Heart right ventricle (tissue), 16 donors: ENCODE data around the gene ZMIZ1. TPM values are rescaled to one million over a fixed set of nuclear protein-coding genes. Genes with fewer than 3 reads are reported as not detected.

ENCODE experiments used
- ATAC-seq, 8 donors: fragments of 200-7000 bp; cut with Tn5 transposase; one replicate each; pipeline ENCODE4 v1.9.1; 2020; ENCODE audit warnings: mild to moderate bottlenecking in 8 of 8, moderate library complexity in 8 of 8, moderate number of reproducible peaks in 1 of 8
- DNase-seq, 2 donors: peaks; one replicate each; pipeline ENCODE4 v3.0.0-alpha.2; 2020
- H3K27ac ChIP-seq, 10 donors: fragments of 200-600 bp; sonication (generic) in 2 of 10; one replicate each; pipeline versions ENCODE4 v1.5.0 to v1.8.0; 2020 to 2022; ENCODE audit warnings: mild to moderate bottlenecking in 3 of 10
- H3K27me3 ChIP-seq, 7 donors: fragments of 200-600 bp; one replicate each; pipeline ENCODE4 v1.8.0; 2021 to 2022; ENCODE audit warnings: mild to moderate bottlenecking in 2 of 7
- H3K36me3 ChIP-seq, 9 donors: fragments of 200-600 bp; sonication (generic) in 1 of 9; one replicate each; pipeline versions ENCODE4 v1.5.0 to v1.8.0; 2020 to 2022; ENCODE audit warnings: mild to moderate bottlenecking in 2 of 9
- H3K4me1 ChIP-seq, 9 donors: fragments of 200-600 bp; sonication (generic) in 1 of 9; one replicate each; pipeline versions ENCODE4 v1.5.0 to v1.8.0; 2020 to 2022; ENCODE audit warnings: mild to moderate bottlenecking in 4 of 9
- H3K4me3 ChIP-seq, 10 donors: fragments of 200-600 bp; sonication (generic) in 2 of 10; one replicate each; pipeline versions ENCODE4 v1.5.0 to v1.8.0; 2020 to 2022; ENCODE audit warnings: mild to moderate bottlenecking in 7 of 10, moderate library complexity in 2 of 10
- H3K9me3 ChIP-seq, 11 donors: fragments of 200-600 bp in 10 of 11; sonication (generic) in 2 of 11; one replicate each; pipeline versions ENCODE4 v1.5.0 to v1.8.0; 2013 to 2022; ENCODE audit warnings: mild to moderate bottlenecking in 2 of 11, control low read depth in 1 of 11, moderate library complexity in 1 of 11
- CTCF ChIP-seq, 9 donors: fragments of 200-600 bp; sonication (generic) in 2 of 9; IDR thresholded peaks; one replicate each; pipeline versions ENCODE4 v1.5.0 to v1.8.0; 2021 to 2022; ENCODE audit warnings: antibody characterized with exemption in 9 of 9, mild to moderate bottlenecking in 5 of 9, moderate library complexity in 1 of 9
- WGBS, 2 donors: extraction: QIAGEN DNeasy Blood & Tissue Kit; methylation state at CpG; one replicate each; pipeline ENCODE4 v1.1.7; 2013; ENCODE audit warnings: inconsistent platforms in 1 of 2; 5-methylcytosine and 5-hydroxymethylcytosine counted together
- intact Hi-C, 10 donors: fragments of 100-400 bp; cut with DNase I; formaldehyde crosslinking; loops; one replicate each; pipeline versions ENCODE4 v1.11.1 to v1.14.2; 2022
- polyA plus RNA-seq, 2 donors: library from polyadenylated mRNA; stranded (reverse); fragments of 200-250 nt; gene quantifications; one replicate each; pipeline ENCODE4 v1.2.3, GENCODE V29; 2013
- total RNA-seq, 10 donors: library from RNA; stranded (reverse); fragmentation: NEBNext Ultra II Directional in 3 of 10; extraction: Animal tissue kit (Norgen Biotek cat#: 25700) in 3 of 10; gene quantifications; one replicate each; pipeline versions ENCODE4 v1.2.1 to v1.2.4, GENCODE V29; 2021 to 2023
- donor health status: Arrhythmogenic right ventricular cardiomyopathy.
- donor health status: ischemic (EF 13 %, LVEDD 7.1; RV severe dilation, severe dysfunction).
- donor health status: healthy with polysubstance abuse.
- donor health status: DM: no; HTN: yes; CAD: no.
- donor health status: DM: no; HTN: no; CAD: no.
- donor health status: ischemic (EF 25% LVEDD 6.9; RV normal size, moderate dysfunction).
- donor health status: ischemic (EF 25% LVEDD 5.7; RV mildly dilated, moderate dysfunction).
- donor health status: healthy.
- donor health status: DM: yes; HTN: yes; CAD: no.
- donor health status: Ischemic cardiomyopathy.
- donor health status: ischemic (EF 35%, LVEDD 5.7; RV mildly dilated, moderate dysfunction).
- donor health status: nonischemic (EF 11% LVEDD 7.7; RV severe dilation, severe dysfunction).
- donor health status: DM: yes; HTN: yes; CAD: no.
- donor health status: PGD.
- donor health status: ischemic (EF 29% LVEDD 5.4; RV normal size, mild dysfunction).
- donor health status: nonischemic (EF 23%, LVEDD 6.1; RV moderate dilation, normal function).

Gene ZMIZ1
- total and polyA plus RNA-seq, 12 donors: 24.2 to 61.5 (median 49.8) TPM

GRCh38 chr10:79306644-79307220, 238.0 kb downstream of the ZMIZ1 start:
- no peak for ATAC-seq
- no peak overlapping the region for H3K4me3 ChIP-seq

GRCh38 chr10:79308016-79308415, 239.2 kb downstream of the ZMIZ1 start:
- intact Hi-C loops: no loop called here
- H3K4me3 ChIP-seq: no peak overlapping the region
- peaks cover 0 to 4% (median 0%) of the 10 kb centered on the region in 9 donors for H3K4me1 ChIP-seq
- H3K27ac ChIP-seq: no peak overlapping the region
- peaks cover 16 to 100% (median 88%) of the 10 kb centered on the region in 9 donors for H3K36me3 ChIP-seq
- no peaks in the 10 kb centered on the region for H3K9me3 ChIP-seq
- ATAC-seq (no peak), DNase-seq (peak in 1 of 2 donors; percentile 1)
- 74 to 80% methylated on average over 7 of the region's 7 CpGs for WGBS, 2 donors
- no peak for TF ChIP-seq CTCF (IDR thresholded peaks at IDR 0.05)
- H3K27me3 ChIP-seq: no peaks in the 10 kb centered on the region

More at GRCh38 chr10:79306644-79307220, 238.0 kb downstream of the ZMIZ1 start:
- DNase-seq: peak in 1 of 2 donors; percentile 7
- TF ChIP-seq CTCF (IDR thresholded peaks at IDR 0.05): no peak
- WGBS, 2 donors: 90 to 96% methylated on average over 8 of the region's 8 CpGs
- intact Hi-C loops: no loop called here
- Histone ChIP-seq H3K27me3 (no peaks in the 10 kb centered on the region), H3K36me3 (peaks cover 18 to 100% (median 87%) of the 10 kb centered on the region in 9 donors), H3K27ac (no peak overlapping the region), H3K9me3 (no peaks in the 10 kb centered on the region), H3K4me1 (peaks cover 0 to 4% (median 0%) of the 10 kb centered on the region in 9 donors)

GRCh38 chr10:79308969-79309665, 240.4 kb downstream of the ZMIZ1 start:
- intact Hi-C loops: no loop called here
- Histone ChIP-seq H3K27me3 (no peaks in the 10 kb centered on the region), H3K4me1 (peaks cover 0 to 12% (median 0%) of the 10 kb centered on the region in 9 donors), H3K36me3 (peaks cover 13 to 100% (median 86%) of the 10 kb centered on the region in 9 donors), H3K27ac (no peak overlapping the region), H3K4me3 (no peak overlapping the region), H3K9me3 (no peaks in the 10 kb centered on the region)
- WGBS, 2 donors: 81 to 82% methylated on average over 14 of the region's 14 CpGs
- no peak for ATAC-seq
- TF ChIP-seq CTCF (IDR thresholded peaks at IDR 0.05): no peak
- DNase-seq: peak in 1 of 2 donors; percentile 14

GRCh38 chr10:79310200-79310865, 241.6 kb downstream of the ZMIZ1 start:
- ATAC-seq: no peak
- Histone ChIP-seq H3K4me3 (no peak overlapping the region), H3K36me3 (peaks cover 10 to 100% (median 76%) of the 10 kb centered on the region in 9 donors), H3K27me3 (no peaks in the 10 kb centered on the region), H3K9me3 (no peaks in the 10 kb centered on the region), H3K4me1 (peaks cover 0 to 18% (median 0%) of the 10 kb centered on the region in 9 donors), H3K27ac (no peak overlapping the region)
- TF ChIP-seq CTCF (IDR thresholded peaks at IDR 0.05): no peak
- WGBS, 2 donors: 83 to 89% methylated on average over 29 of the region's 29 CpGs
- peak in 1 of 2 donors; percentile 14 for DNase-seq
- intact Hi-C loops: no loop called here
